K562 (cell line): Measurements from ENCODE around the gene PRR29.

Source experiments
- CTCF ChIP-seq, 3 experiments: IDR thresholded peaks in 2 of 3; conservative IDR thresholded peaks in 1 of 3; 2 replicates each; pipeline ENCODE4 v1.5.1; 2011 to 2012; ENCODE audit warnings: low read length in 3 of 3, mild to moderate bottlenecking in 3 of 3, control low read depth in 2 of 3, improper control_type of control experiment in 1 of 3, inconsistent platforms in 1 of 3, low read depth in 1 of 3, mixed read lengths in 1 of 3, moderate library complexity in 1 of 3; ENCODE audit not compliant: insufficient read depth in 2 of 3
- EZH2 ChIP-seq: IDR thresholded peaks from 2 replicates; pipeline ENCODE4 v1.6.1; 2012; ENCODE audit warnings: low read depth, mild to moderate bottlenecking, inconsistent platforms, low read length, borderline replicate concordance
- KAT8 ChIP-seq: fragments of 450-650 bp; IDR thresholded peaks from 2 replicates; pipeline ENCODE4 v1.6.1; 2016; ENCODE audit warnings: low read depth, mild to moderate bottlenecking
- KLF16 ChIP-seq: IDR thresholded peaks from 2 replicates; pipeline ENCODE4 v1.6.1; 2016; ENCODE audit warnings: antibody characterized with exemption
- THAP7 ChIP-seq: fragments of 250-450 bp; sonication (Bioruptor Pico); IDR thresholded peaks from 2 replicates; pipeline ENCODE4 v1.5.0; 2021
- USF1 ChIP-seq: sonication (generic); formaldehyde crosslinking; IDR thresholded peaks from 2 replicates; pipeline ENCODE4 v1.9.0; 2022; ENCODE audit warnings: mild to moderate bottlenecking, missing genetic modification reagents
- XRCC4 ChIP-seq: IDR thresholded peaks from one replicate; pipeline ENCODE4 v1.6.1; 2011; ENCODE audit not compliant: insufficient read depth, insufficient read length; ENCODE audit errors: extremely low read depth
- ZBTB7A ChIP-seq: IDR thresholded peaks from 2 replicates; pipeline ENCODE4 v1.6.1; 2011; ENCODE audit warnings: low read depth, mild to moderate bottlenecking, low read length, moderate library complexity, borderline replicate concordance; ENCODE audit not compliant: control insufficient read depth

- TF ChIP-seq XRCC4 (no peak), CTCF (IDR thresholded peaks at IDR 0.05 in 2 of 3, conservative IDR thresholded peaks at IDR 0.05 in 1 of 3; ENCODE audit: insufficient read depth in 2 of 3, low read depth in 1 of 3, low read length in 3 of 3) (no peak), USF1 (CRISPR knock-in tag) (no peak), THAP7 (no peak), ZBTB7A (no peak), EZH2 (no peak), KLF16 (no peak), KAT8 (no peak)
Measured at GRCh38 chr17:64042700-64043485, 44.7 kb downstream of the PRR29 start.
